SK-N-SH (cell line): ENCODE data around the gene MEX3A. TPM values are rescaled to one million over a fixed set of nuclear protein-coding genes. Genes with fewer than 3 reads are reported as not detected.

Experiments
- CTCF ChIA-PET: fragments of 300-600, 350-600 bp; formaldehyde crosslinking; extraction: SDS; loops from one replicate; lab custom pipeline; 2021; lab: Yijun Ruan, JAX
- POLR2A ChIA-PET: fragments of 350-600 bp; sonication (Branson Sonifier 250); formaldehyde crosslinking; extraction: SDS; loops from one replicate; lab custom pipeline; 2020; ENCODE audit warnings: antibody characterized with exemption, inconsistent platforms; lab: Yijun Ruan, JAX
- DNase-seq: peaks from one replicate; pipeline ENCODE4 v3.0.0; 2012
- H2AFZ ChIP-seq: fragments of 200-600 bp; sonication (generic); 2 replicates; pipeline ENCODE4 v1.8.1; 2016; ENCODE audit warnings: antibody characterized with exemption, mild to moderate bottlenecking, low read depth
- H3F3A ChIP-seq: fragments of 200-600 bp; sonication (generic); replicated peaks from 2 replicates; pipeline ENCODE3; 2016; ENCODE audit warnings: antibody characterized with exemption, mild to moderate bottlenecking; ENCODE audit not compliant: insufficient read depth
- H3K27ac ChIP-seq, 2 experiments: fragments of 200-500 bp in 1 of 2; fragments of 200-600 bp in 1 of 2; sonication (Bioruptor generic) in 1 of 2; sonication (generic), shearing (Covaris generic) in 1 of 2; 2 replicates each; pipeline versions ENCODE4 v1.5.1 to v1.6.1; 2014 to 2016; ENCODE audit warnings: low read depth in 2 of 2, inconsistent platforms in 1 of 2, low read length in 1 of 2, mild to moderate bottlenecking in 1 of 2, mixed read lengths in 1 of 2
- H3K27me3 ChIP-seq: fragments of 200-600 bp; sonication (generic), shearing (Covaris generic); 2 replicates; pipeline ENCODE4 v1.6.1; 2016; ENCODE audit warnings: mixed run types; ENCODE audit not compliant: insufficient read depth
- H3K36me3 ChIP-seq, 2 experiments: fragments of 200-500 bp in 1 of 2; fragments of 200-600 bp in 1 of 2; sonication (Bioruptor generic) in 1 of 2; sonication (generic) in 1 of 2; replicated peaks in 1 of 2; 2 replicates each; pipeline versions ENCODE3 to v1.5.1; 2014 to 2016; ENCODE audit warnings: low read length in 1 of 2, mild to moderate bottlenecking in 1 of 2; ENCODE audit not compliant: insufficient read depth in 2 of 2, control insufficient read depth in 1 of 2
- H3K4me1 ChIP-seq, 2 experiments: fragments of 200-500 bp in 1 of 2; fragments of 200-600 bp in 1 of 2; sonication (Bioruptor generic) in 1 of 2; sonication (generic), shearing (Covaris generic) in 1 of 2; 2 replicates each; pipeline versions ENCODE4 v1.5.1 to v1.6.1; 2014 to 2016; ENCODE audit warnings: low read depth in 1 of 2, low read length in 1 of 2, mixed run types in 1 of 2; ENCODE audit not compliant: insufficient read depth in 2 of 2, control insufficient read depth in 1 of 2
- H3K4me2 ChIP-seq: fragments of 200-600 bp; sonication (generic), shearing (Covaris generic); 2 replicates; pipeline ENCODE4 v1.6.1; 2017; ENCODE audit warnings: mixed run types
- H3K4me3 ChIP-seq, 2 experiments: fragments of 200-500 bp in 1 of 2; fragments of 200-600 bp in 1 of 2; sonication (Bioruptor generic) in 1 of 2; sonication (generic), shearing (Covaris generic) in 1 of 2; 2 replicates each; pipeline versions ENCODE4 v1.5.1 to v1.8.1; 2014 to 2016; ENCODE audit warnings: low read depth in 2 of 2, inconsistent platforms in 1 of 2, low read length in 1 of 2, mild to moderate bottlenecking in 1 of 2, mixed read lengths in 1 of 2, moderate library complexity in 1 of 2
- H3K79me2 ChIP-seq: fragments of 200-600 bp; sonication (generic); 2 replicates; pipeline ENCODE4 v1.8.1; 2017; ENCODE audit warnings: mild to moderate bottlenecking; ENCODE audit not compliant: insufficient read depth
- H3K9ac ChIP-seq: fragments of 200-600 bp; sonication (generic); 2 replicates; pipeline ENCODE4 v1.6.1; 2017; ENCODE audit warnings: mixed run types
- H3K9me2 ChIP-seq: fragments of 200-600 bp; sonication (generic); 2 replicates; pipeline ENCODE4 v1.6.1; 2017; ENCODE audit warnings: mixed run types
- H3K9me3 ChIP-seq: fragments of 200-600 bp; sonication (generic); 2 replicates; pipeline ENCODE4 v1.6.1; 2017; ENCODE audit warnings: mixed run types, mild to moderate bottlenecking, moderate library complexity
- H4K20me1 ChIP-seq: fragments of 200-600 bp; sonication (generic); 2 replicates; pipeline ENCODE4 v1.6.1; 2017; ENCODE audit warnings: mild to moderate bottlenecking, mixed run types; ENCODE audit not compliant: insufficient read depth
- CHD2 ChIP-seq: fragments of 150-350 bp; IDR thresholded peaks from 2 replicates; pipeline ENCODE4 v1.6.1; 2018; ENCODE audit warnings: low read length; ENCODE audit not compliant: partially characterized antibody
- CTCF ChIP-seq: fragments of 200-600 bp; sonication (generic); IDR thresholded peaks from 2 replicates; pipeline ENCODE4 v1.6.1; 2017; ENCODE audit warnings: antibody characterized with exemption, mild to moderate bottlenecking, moderate library complexity
- FOXM1 ChIP-seq: IDR thresholded peaks from 2 replicates; pipeline ENCODE4 v1.4.0; 2012; ENCODE audit warnings: low read depth, mild to moderate bottlenecking
- GABPA ChIP-seq: IDR thresholded peaks from 2 replicates; pipeline ENCODE4 v1.4.0; 2012; ENCODE audit warnings: low read depth, mild to moderate bottlenecking
- GATA2 ChIP-seq: sonication (generic); formaldehyde crosslinking; IDR thresholded peaks from 2 replicates; pipeline ENCODE4 v1.5.0; 2020; ENCODE audit warnings: mild to moderate bottlenecking, missing genetic modification reagents
- IRF3 ChIP-seq: fragments of 150-350 bp; IDR thresholded peaks from 2 replicates; pipeline ENCODE4 v1.6.1; 2016; ENCODE audit warnings: mild to moderate bottlenecking, low read depth, low read length
- JUND ChIP-seq: IDR thresholded peaks from 2 replicates; pipeline ENCODE4 v1.4.0; 2012
- MEF2A ChIP-seq: IDR thresholded peaks from 2 replicates; pipeline ENCODE4 v1.4.0; 2012; ENCODE audit warnings: low read depth, borderline replicate concordance
- MXI1 ChIP-seq: IDR thresholded peaks from 2 replicates; pipeline ENCODE4 v1.6.1; 2012; ENCODE audit warnings: mild to moderate bottlenecking, low read depth, low read length, improper control_type of control experiment
- NFIC ChIP-seq: IDR thresholded peaks from 2 replicates; pipeline ENCODE4 v1.4.0; 2012; ENCODE audit warnings: borderline replicate concordance
- NRF1 ChIP-seq: IDR thresholded peaks from 2 replicates; pipeline ENCODE4 v1.6.1; 2012; ENCODE audit warnings: low read depth, mild to moderate bottlenecking, low read length
- POLR2AphosphoS5 ChIP-seq: IDR thresholded peaks from 2 replicates; pipeline ENCODE4 v1.6.1; 2012; ENCODE audit warnings: low read depth, low read length
- RCOR1 ChIP-seq: fragments of 150-350 bp; IDR thresholded peaks from 2 replicates; pipeline ENCODE4 v1.6.1; 2017; ENCODE audit warnings: antibody characterized with exemption, low read length
- REST ChIP-seq: IDR thresholded peaks from 2 replicates; pipeline ENCODE4 v1.6.1; 2012; ENCODE audit warnings: mild to moderate bottlenecking, low read depth, low read length, moderate library complexity
- RFX5 ChIP-seq: IDR thresholded peaks from 2 replicates; pipeline ENCODE4 v1.6.1; 2012; ENCODE audit warnings: mild to moderate bottlenecking, improper control_type of control experiment, low read length
- SMC3 ChIP-seq: IDR thresholded peaks from 2 replicates; pipeline ENCODE4 v1.6.1; 2012; ENCODE audit warnings: low read depth, low read length, improper control_type of control experiment
- TAF1 ChIP-seq: IDR thresholded peaks from 2 replicates; pipeline ENCODE4 v1.6.1; 2012; ENCODE audit warnings: low read depth, mild to moderate bottlenecking, low read length, moderate library complexity, borderline replicate concordance
- TCF12 ChIP-seq: IDR thresholded peaks from 2 replicates; pipeline ENCODE4 v1.4.0; 2012
- TEAD4 ChIP-seq: IDR thresholded peaks from 2 replicates; pipeline ENCODE4 v1.4.0; 2012; ENCODE audit warnings: mild to moderate bottlenecking, borderline replicate concordance; ENCODE audit not compliant: insufficient read depth
- USF1 ChIP-seq: IDR thresholded peaks from 2 replicates; pipeline ENCODE4 v1.4.0; 2012; ENCODE audit warnings: low read depth, borderline replicate concordance
- WGBS: methylation state at CpG from one replicate; pipeline ENCODE4 v1.1.6; 2017; ENCODE audit warnings: low lambda C conversion rate; 5-methylcytosine and 5-hydroxymethylcytosine counted together
- polyA plus RNA-seq, 3 experiments: library from polyadenylated mRNA; depleted of rRNA; stranded (reverse); fragments of >200 nt; gene quantifications; 2 replicates each; pipeline ENCODE4 v1.2.3, GENCODE V29; 2012

Gene MEX3A
- polyA plus RNA-seq, 1 of the 3 experiments (the other 2 are of a cell fraction): 16.2 TPM

- TF ChIP-seq REST (no peak), NFIC (no peak), CHD2 (no peak), NRF1 (no peak)
Measured at GRCh38 chr1:156065871-156066270, 16.4 kb downstream of the MEX3A start (continued).

- DNase-seq: no peak
- Histone ChIP-seq H4K20me1 (no peaks in the 10 kb centered on the region), H3K4me2 (no peak overlapping the region), H3K27me3 (no peaks in the 10 kb centered on the region), H3K9me2 (no peaks in the 10 kb centered on the region), H3K9ac (no peak overlapping the region), H3K4me1 (peaks cover 7 to 8% of the 10 kb centered on the region in 2 experiments; a peak in 2 of 4 replicates), H2AFZ (no peak overlapping the region), H3K4me3 (no peak overlapping the region), H3K9me3 (no peaks in the 10 kb centered on the region), H3F3A (peaks cover 12% of the 10 kb centered on the region), H3K79me2 (no peaks in the 10 kb centered on the region), H3K36me3 (no peaks in the 10 kb centered on the region), H3K27ac (no peak overlapping the region)
- WGBS: 94% methylated on average over 3 of the region's 3 CpGs
- POLR2A ChIA-PET: interaction anchor here (2.0 kb wide), 1 partner anchor 44 kb away, joined by 6 read pairs; the partner anchor contains the start of gene SSR2
- CTCF ChIA-PET: interaction anchor here (1.0 to 5.0 kb wide), 11 partner anchors 10 to 127 kb away, joined by 3 to 45 read pairs (median 6); no protein-coding TSS in a partner anchor
- TF ChIP-seq RFX5 (no peak), GABPA (no peak), TEAD4 (no peak), CTCF (no peak), CHD2 (no peak), TCF12 (no peak), GATA2 (no peak), FOXM1 (no peak), IRF3 (no peak), RCOR1 (no peak), MXI1 (no peak), SMC3 (no peak), JUND (no peak), POLR2AphosphoS5 (no peak), TAF1 (no peak), USF1 (no peak), MEF2A (no peak), NFIC (no peak), NRF1 (no peak)
Measured at GRCh38 chr1:156065212-156065611, 17.1 kb downstream of the MEX3A start.
